Measurements from ENCODE around the gene UBALD2.
A peak's percentile ranks its signal among the peaks of the same experiment; 100 is the strongest.

Gene UBALD2

GRCh38 chr17:76261421-76262215, 3.5 kb upstream of the UBALD2 start:
- Histone ChIP-seq H3K36me3 (no peaks in the 10 kb centered on the region), H3K27ac (no peak overlapping the region), H3K4me3 (no peak overlapping the region), H3K9me3 (no peaks in the 10 kb centered on the region), H3K27me3 (no peaks in the 10 kb centered on the region), H3K4me1 (peaks cover 0 to 16% (median 10%) of the 10 kb centered on the region in 4 donors)
- no peak for DNase-seq
- intact Hi-C loops (cut with DNase I; ENCODE audit: low total_unique reads): no loop called here
- no peak for TF ChIP-seq CTCF (IDR thresholded peaks at IDR 0.05)

GRCh38 chr17:76262732-76263344, 2.3 kb upstream of the UBALD2 start:
- Histone ChIP-seq H3K4me3 (no peak overlapping the region), H3K9me3 (no peaks in the 10 kb centered on the region), H3K4me1 (peaks cover 0 to 28% (median 19%) of the 10 kb centered on the region in 4 donors), H3K36me3 (peaks cover 0 to 2% (median 0%) of the 10 kb centered on the region in 3 donors), H3K27me3 (no peaks in the 10 kb centered on the region), H3K27ac (no peak overlapping the region)
- intact Hi-C loops (cut with DNase I; ENCODE audit: low total_unique reads): no loop called here
- DNase-seq: no peak
- no peak for TF ChIP-seq CTCF (IDR thresholded peaks at IDR 0.05)

- intact Hi-C loops (cut with DNase I; ENCODE audit: low total_unique reads): no loop called here
- no peaks in the 10 kb centered on the region for H3K9me3 ChIP-seq
- peaks cover 0 to 9% (median 7%) of the 10 kb centered on the region in 3 donors for H3K36me3 ChIP-seq
- no peak overlapping the region for H3K4me3 ChIP-seq
- H3K27ac ChIP-seq: peak overlapping the region; percentile 60 to 66
- TF ChIP-seq CTCF (IDR thresholded peaks at IDR 0.05): no peak
- H3K27me3 ChIP-seq: no peaks in the 10 kb centered on the region
- peaks cover 0 to 38% (median 28%) of the 10 kb centered on the region in 4 donors for H3K4me1 ChIP-seq
- DNase-seq: no peak
These were observed 1.3 kb upstream of the UBALD2 start for GRCh38 chr17:76263896-76264295.

- intact Hi-C loops (cut with DNase I; ENCODE audit: low total_unique reads): no loop called here
- H3K27me3 ChIP-seq: no peaks in the 10 kb centered on the region
- DNase-seq: no peak
- H3K36me3 ChIP-seq: peaks cover 0 to 14% (median 11%) of the 10 kb centered on the region in 3 donors
- peak overlapping the region; percentile 60 to 66 for H3K27ac ChIP-seq
- H3K4me3 ChIP-seq: peak overlapping the region in 1 of 2 donors; percentile 21
- peaks cover 0 to 43% (median 33%) of the 10 kb centered on the region in 4 donors for H3K4me1 ChIP-seq
- no peaks in the 10 kb centered on the region for H3K9me3 ChIP-seq
- no peak for TF ChIP-seq CTCF (IDR thresholded peaks at IDR 0.05)
These were observed 758 bp upstream of the UBALD2 start for GRCh38 chr17:76264425-76264754.

GRCh38 chr17:76265624-76266243, 586 bp downstream of the UBALD2 start:
- DNase-seq: peak; percentile 63 to 86
- no peaks in the 10 kb centered on the region for H3K27me3 ChIP-seq
- H3K4me3 ChIP-seq: peak overlapping the region; percentile 62 to 91
- no peaks in the 10 kb centered on the region for H3K9me3 ChIP-seq
- peaks cover 0 to 26% (median 21%) of the 10 kb centered on the region in 3 donors for H3K36me3 ChIP-seq
- intact Hi-C loops (cut with DNase I; ENCODE audit: low total_unique reads): no loop called here
- TF ChIP-seq CTCF (IDR thresholded peaks at IDR 0.05): no peak
- H3K27ac ChIP-seq: peak overlapping the region; percentile 77 to 85
- peaks cover 0 to 53% (median 36%) of the 10 kb centered on the region in 4 donors for H3K4me1 ChIP-seq
